Mesendoderm (in vitro differentiated cells): ENCODE data around the gene OR5T3.

ENCODE experiments used
- DNase-seq: peaks from one replicate; pipeline ENCODE4 v3.0.0; 2013
- H2AK5ac ChIP-seq: 2 replicates; pipeline ENCODE4 v1.6.1; 2013; ENCODE audit warnings: low read length, inconsistent platforms
- H2BK120ac ChIP-seq: 2 replicates; pipeline ENCODE4 v1.6.1; 2013; ENCODE audit warnings: low read depth, mild to moderate bottlenecking, low read length, moderate library complexity, mixed read lengths
- H2BK15ac ChIP-seq: replicated peaks from 2 replicates; pipeline ENCODE4 v1.6.1; 2013; ENCODE audit warnings: low read depth, mild to moderate bottlenecking, moderate library complexity
- H2BK5ac ChIP-seq: 2 replicates; pipeline ENCODE4 v1.6.1; 2013; ENCODE audit warnings: low read length, inconsistent platforms
- H3K18ac ChIP-seq: 2 replicates; pipeline ENCODE4 v1.6.1; 2013; ENCODE audit warnings: mild to moderate bottlenecking, low read length, mixed read lengths
- H3K23ac ChIP-seq: one replicate; pipeline ENCODE4 v1.6.1; 2013; ENCODE audit warnings: low read length
- H3K27ac ChIP-seq: 2 replicates; pipeline ENCODE4 v1.5.1; 2013; ENCODE audit warnings: low read depth, mild to moderate bottlenecking, inconsistent platforms, low read length, moderate library complexity
- H3K27me3 ChIP-seq: 2 replicates; pipeline ENCODE4 v1.6.1; 2013; ENCODE audit warnings: low read length, control low read depth, mild to moderate bottlenecking, inconsistent platforms; ENCODE audit not compliant: insufficient read depth, poor library complexity
- H3K36me3 ChIP-seq: 2 replicates; pipeline ENCODE4 v1.6.1; 2013; ENCODE audit warnings: low read length, inconsistent platforms; ENCODE audit not compliant: control insufficient read depth, insufficient read depth
- H3K4ac ChIP-seq: one replicate; pipeline ENCODE4 v1.6.1; 2013; ENCODE audit warnings: low read depth, mild to moderate bottlenecking, low read length, moderate library complexity
- H3K4me1 ChIP-seq: 2 replicates; pipeline ENCODE4 v1.6.1; 2013; ENCODE audit warnings: low read depth, low read length, inconsistent platforms; ENCODE audit not compliant: control insufficient read depth
- H3K4me2 ChIP-seq: 2 replicates; pipeline ENCODE4 v1.6.1; 2013; ENCODE audit warnings: low read length
- H3K4me3 ChIP-seq: 2 replicates; pipeline ENCODE4 v1.5.1; 2013; ENCODE audit warnings: mild to moderate bottlenecking, low read length
- H3K56ac ChIP-seq: one replicate; pipeline ENCODE4 v1.6.1; 2013; ENCODE audit warnings: low read length
- H3K79me1 ChIP-seq: 2 replicates; pipeline ENCODE4 v1.6.1; 2013; ENCODE audit warnings: low read length, inconsistent platforms
- H3K79me2 ChIP-seq: 2 replicates; pipeline ENCODE4 v1.6.1; 2013; ENCODE audit warnings: mild to moderate bottlenecking, low read length; ENCODE audit not compliant: control insufficient read depth, insufficient read depth
- H3K9ac ChIP-seq: 2 replicates; pipeline ENCODE4 v1.6.1; 2013; ENCODE audit warnings: low read length, inconsistent platforms
- H4K5ac ChIP-seq: one replicate; pipeline ENCODE4 v1.6.1; 2013; ENCODE audit warnings: low read length
- H4K8ac ChIP-seq: one replicate; pipeline ENCODE4 v1.6.1; 2013; ENCODE audit warnings: low read depth, mild to moderate bottlenecking, control low read depth, low read length, moderate library complexity
- WGBS: extraction: QIAGEN DNeasy Blood & Tissue Kit; methylation state at CpG from one replicate; pipeline ENCODE4 v1.1.7; 2013; ENCODE audit warnings: low lambda C conversion rate, missing lambda C conversion rate; ENCODE audit not compliant: insufficient coverage; ENCODE audit errors: extremely low coverage; 5-methylcytosine and 5-hydroxymethylcytosine counted together

Gene OR5T3

DNA sequence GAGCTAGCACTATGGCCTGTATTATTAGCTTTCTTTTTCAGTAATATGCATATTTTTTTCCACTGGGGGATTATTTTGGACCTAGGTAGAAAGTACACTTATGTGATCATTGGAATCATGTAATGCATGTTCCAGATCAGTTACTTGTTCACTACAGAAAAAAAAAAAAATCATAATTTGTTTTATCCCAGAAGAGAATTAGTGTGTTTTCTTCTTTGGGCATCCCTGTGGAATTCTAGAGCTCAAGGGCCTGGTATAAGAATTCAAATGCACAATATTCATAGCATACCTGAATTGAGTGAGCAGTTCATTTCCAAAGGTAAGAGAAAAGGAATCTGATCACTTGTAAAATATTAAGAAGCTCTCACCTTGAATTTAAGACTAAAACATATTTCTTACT, 21.8 kb downstream of the OR5T3 start, which contains the start of gene OR5T1:
TSS of gene OR5T1 (plus strand) at position 301 of the 400 bp plus-strand sequence. CDS start 1,485 bp downstream, outside the sequence.
- Histone ChIP-seq H4K5ac (no peak within 1 kb of the TSS), H3K27ac (no peak within 1 kb of the TSS), H3K4me2 (no peak within 1 kb of the TSS), H3K56ac (no peak within 1 kb of the TSS), H3K79me2 (no peaks in the 10 kb centered on the region), H3K4me1 (no peaks in the 10 kb centered on the region), H3K23ac (no peak within 1 kb of the TSS), H3K36me3 (no peaks in the 10 kb centered on the region), H2BK15ac (no peak within 1 kb of the TSS), H3K18ac (no peak within 1 kb of the TSS), H2AK5ac (no peak within 1 kb of the TSS), H2BK5ac (no peak within 1 kb of the TSS), H3K9ac (no peak within 1 kb of the TSS), H3K4ac (no peak within 1 kb of the TSS), H2BK120ac (no peak within 1 kb of the TSS), H3K79me1 (no peaks in the 10 kb centered on the region), H4K8ac (no peak within 1 kb of the TSS), H3K4me3 (no peak within 1 kb of the TSS), H3K27me3 (no peaks in the 10 kb centered on the region)
- no peak for DNase-seq

DNA sequence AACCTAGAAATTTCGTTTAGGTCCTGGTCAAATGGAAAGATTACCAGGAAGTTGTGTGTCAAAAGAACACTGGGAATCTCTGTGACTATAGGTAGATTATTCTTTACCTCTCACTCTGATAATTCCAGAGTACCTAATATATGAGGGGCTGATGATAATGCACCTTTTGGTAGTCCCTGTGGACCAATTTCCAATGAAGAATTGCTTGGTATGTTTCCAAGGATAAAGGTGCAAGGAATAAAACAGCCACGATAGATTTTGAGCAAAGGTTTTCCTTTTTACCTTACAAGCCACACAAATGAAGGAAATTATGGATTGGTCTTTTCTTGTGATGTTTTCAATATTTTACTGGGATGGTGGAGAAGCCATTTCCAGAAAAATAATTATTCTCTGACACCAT, 40.1 kb downstream of the OR5T3 start, which contains the start of gene OR8H1:
TSS of gene OR8H1 (minus strand) at position 101 of the 400 bp plus-strand sequence. CDS start 1,192 bp downstream, outside the sequence.
- Histone ChIP-seq H3K4me1 (no peaks in the 10 kb centered on the region), H2BK5ac (no peak within 1 kb of the TSS), H3K79me1 (no peaks in the 10 kb centered on the region), H3K4me2 (no peak within 1 kb of the TSS), H2BK120ac (no peak within 1 kb of the TSS), H2AK5ac (no peak within 1 kb of the TSS), H3K27ac (no peak within 1 kb of the TSS), H3K18ac (no peak within 1 kb of the TSS), H3K23ac (no peak within 1 kb of the TSS), H3K4ac (no peak within 1 kb of the TSS), H3K27me3 (no peaks in the 10 kb centered on the region), H2BK15ac (no peak within 1 kb of the TSS), H3K9ac (no peak within 1 kb of the TSS), H4K5ac (no peak within 1 kb of the TSS), H3K56ac (no peak within 1 kb of the TSS), H3K4me3 (no peak within 1 kb of the TSS), H3K36me3 (no peaks in the 10 kb centered on the region), H3K79me2 (no peaks in the 10 kb centered on the region), H4K8ac (no peak within 1 kb of the TSS)
- DNase-seq: no peak
- no CpG with 5 or more reads among the region's 2 CpGs for WGBS

DNA sequence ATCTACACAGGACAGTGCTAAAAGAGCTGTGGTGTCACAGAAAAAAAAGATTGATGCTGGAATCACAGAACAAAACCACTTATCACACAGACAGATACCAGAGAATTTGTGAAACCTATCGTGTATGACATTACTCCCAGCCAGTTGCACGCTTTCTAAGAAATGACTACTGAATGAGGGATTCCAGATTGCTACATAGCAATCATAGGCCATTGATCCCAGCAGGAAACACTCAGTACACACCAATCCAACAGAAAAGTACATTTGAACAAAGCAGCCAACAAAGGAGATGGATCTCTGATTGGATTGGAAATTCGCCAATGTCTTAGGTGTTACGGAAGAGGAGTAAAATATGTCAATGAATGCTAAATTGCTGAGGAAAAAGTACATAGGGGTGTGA, 44.8 kb downstream of the OR5T3 start:
- no CpG with 5 or more reads among the region's 4 CpGs for WGBS
- no peak overlapping the region for H3K27ac ChIP-seq
- H4K8ac ChIP-seq: no peak overlapping the region
- no peak overlapping the region for H2BK120ac ChIP-seq
- H3K23ac ChIP-seq: no peak overlapping the region
- no peak overlapping the region for H3K4me3 ChIP-seq
- H3K36me3 ChIP-seq: no peaks in the 10 kb centered on the region
- H2AK5ac ChIP-seq: no peak overlapping the region
- no peak overlapping the region for H3K4me2 ChIP-seq
- no peak overlapping the region for H3K56ac ChIP-seq
- no peaks in the 10 kb centered on the region for H3K79me1 ChIP-seq
- H3K9ac ChIP-seq: no peak overlapping the region
- H2BK15ac ChIP-seq: no peak overlapping the region
- no peak overlapping the region for H3K4ac ChIP-seq
- DNase-seq: no peak
- H3K27me3 ChIP-seq: no peaks in the 10 kb centered on the region
- no peaks in the 10 kb centered on the region for H3K4me1 ChIP-seq
- H4K5ac ChIP-seq: no peak overlapping the region
- no peak overlapping the region for H3K18ac ChIP-seq
- H3K79me2 ChIP-seq: no peaks in the 10 kb centered on the region
- no peak overlapping the region for H2BK5ac ChIP-seq
